ENCODE results near the gene PICK1.

GRCh38 chr22:38030311-38031133 is 26.7 kb upstream of the PICK1 start:
- TF ChIP-seq POLR2A (IDR thresholded peaks at IDR 0.05) (no peak), CTCF (IDR thresholded peaks at IDR 0.05) (no peak)

Data from thyroid gland (tissue), 4 donors.